ENCODE results near the gene SPRY2. TPM values are rescaled to one million over a fixed set of nuclear protein-coding genes. Genes with fewer than 3 reads are reported as not detected.
"Not testable (repeated sequence)": the region's sequence is repeated elsewhere in the genome, so short reads cannot be mapped to it uniquely, and the experiment has no call there.

SPRY2 gene
- total RNA-seq, 2 donors from 2014 or later: 33.1 to 38.9 TPM

GRCh38 chr13:80348314-80348713 is 7.4 kb upstream of the SPRY2 start:
- Histone ChIP-seq H3K4me3 (no peak overlapping the region), H3K27me3 (no peaks in the 10 kb centered on the region), H3K4me1 (peaks cover 0 to 16% of the 10 kb centered on the region in 2 donors), H3K9me3 (no peaks in the 10 kb centered on the region), H3K36me3 (no peaks in the 10 kb centered on the region), H3K27ac (no peak overlapping the region)
- no peak for DNase-seq (ENCODE audit: low spot score)
- TF ChIP-seq CTCF (IDR thresholded peaks at IDR 0.05): no peak

GRCh38 chr13:80345771-80346510 is 5.0 kb upstream of the SPRY2 start:
- TF ChIP-seq CTCF (IDR thresholded peaks at IDR 0.05): no peak
- Histone ChIP-seq H3K27me3 (no peaks in the 10 kb centered on the region), H3K4me1 (peaks cover 0 to 26% of the 10 kb centered on the region in 2 donors), H3K36me3 (no peaks in the 10 kb centered on the region), H3K9me3 (no peaks in the 10 kb centered on the region), H3K4me3 (no peak overlapping the region), H3K27ac (no peak overlapping the region)
- no peak for DNase-seq (ENCODE audit: low spot score)

- H3K27ac ChIP-seq; H3K36me3 ChIP-seq; H3K27me3 ChIP-seq; H3K9me3 ChIP-seq; H3K4me3 ChIP-seq; DNase-seq (ENCODE audit: low spot score): not testable (repeated sequence)
- peaks cover 0 to 26% of the 10 kb centered on the region in 2 donors for H3K4me1 ChIP-seq
These were observed 3.1 kb upstream of the SPRY2 start for GRCh38 chr13:80344032-80344431.

- no peaks in the 10 kb centered on the region for H3K9me3 ChIP-seq
- peaks cover 0 to 26% of the 10 kb centered on the region in 2 donors for H3K4me1 ChIP-seq
- H3K4me3 ChIP-seq: peak overlapping the region; percentile 88 to 97
- TF ChIP-seq CTCF (IDR thresholded peaks at IDR 0.05): peak; percentile 93 to 99
- H3K36me3 ChIP-seq: no peaks in the 10 kb centered on the region
- peak overlapping the region; percentile 97 to 99 for H3K27ac ChIP-seq
- H3K27me3 ChIP-seq: no peaks in the 10 kb centered on the region
- DNase-seq (ENCODE audit: low spot score): peak; percentile 90
These were observed 1.8 kb upstream of the SPRY2 start for GRCh38 chr13:80342471-80343371.

GRCh38 chr13:80341756-80342370 is 937 bp upstream of the SPRY2 start:
- H3K4me3 ChIP-seq: peak overlapping the region; percentile 88 to 97
- H3K36me3 ChIP-seq: peaks cover 7% of the 10 kb centered on the region
- H3K27ac ChIP-seq: peak overlapping the region; percentile 97 to 99
- H3K9me3 ChIP-seq: no peaks in the 10 kb centered on the region
- peaks cover 0 to 30% of the 10 kb centered on the region in 2 donors for H3K4me1 ChIP-seq
- no peak for TF ChIP-seq CTCF (IDR thresholded peaks at IDR 0.05)
- peak; percentile 67 for DNase-seq (ENCODE audit: low spot score)
- H3K27me3 ChIP-seq: no peaks in the 10 kb centered on the region

All from right atrium auricular region (tissue), 2 donors.